ENCODE measurements around the gene PTPRQ. TPM values are rescaled to one million over a fixed set of nuclear protein-coding genes. Genes with fewer than 3 reads are reported as not detected.

PTPRQ gene
- total RNA-seq, 2 donors from 2014 or later: 11.9 to 17.6 TPM

DNA sequence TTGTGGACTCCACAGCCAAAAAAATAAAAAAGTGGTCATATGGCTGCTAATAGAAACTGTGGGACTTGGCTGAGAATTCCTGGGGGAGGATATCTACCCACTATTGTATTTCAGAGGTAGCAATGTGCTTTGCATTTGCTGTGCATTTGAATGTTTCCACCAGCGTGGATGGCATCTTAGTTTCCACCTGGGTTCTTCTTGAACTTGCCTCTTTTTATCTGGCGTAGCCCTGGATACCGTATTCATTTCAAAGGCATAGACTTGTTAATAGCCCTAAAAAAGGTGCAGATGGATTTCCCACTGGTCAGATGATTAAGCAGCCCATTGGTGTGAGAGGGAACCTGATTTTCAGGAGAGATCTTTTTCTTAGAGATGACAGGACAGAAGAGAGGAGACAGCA lies 270.8 kb downstream of the PTPRQ start:
- Histone ChIP-seq H3K9me3 (no peaks in the 10 kb centered on the region), H3K4me1 (peaks cover 0 to 3% of the 10 kb centered on the region in 2 donors), H3K27ac (no peak overlapping the region), H3K4me3 (no peak overlapping the region), H3K36me3 (no peaks in the 10 kb centered on the region), H3K27me3 (no peaks in the 10 kb centered on the region)
- no peak for DNase-seq (ENCODE audit: low spot score)
- TF ChIP-seq, protein P1, sequence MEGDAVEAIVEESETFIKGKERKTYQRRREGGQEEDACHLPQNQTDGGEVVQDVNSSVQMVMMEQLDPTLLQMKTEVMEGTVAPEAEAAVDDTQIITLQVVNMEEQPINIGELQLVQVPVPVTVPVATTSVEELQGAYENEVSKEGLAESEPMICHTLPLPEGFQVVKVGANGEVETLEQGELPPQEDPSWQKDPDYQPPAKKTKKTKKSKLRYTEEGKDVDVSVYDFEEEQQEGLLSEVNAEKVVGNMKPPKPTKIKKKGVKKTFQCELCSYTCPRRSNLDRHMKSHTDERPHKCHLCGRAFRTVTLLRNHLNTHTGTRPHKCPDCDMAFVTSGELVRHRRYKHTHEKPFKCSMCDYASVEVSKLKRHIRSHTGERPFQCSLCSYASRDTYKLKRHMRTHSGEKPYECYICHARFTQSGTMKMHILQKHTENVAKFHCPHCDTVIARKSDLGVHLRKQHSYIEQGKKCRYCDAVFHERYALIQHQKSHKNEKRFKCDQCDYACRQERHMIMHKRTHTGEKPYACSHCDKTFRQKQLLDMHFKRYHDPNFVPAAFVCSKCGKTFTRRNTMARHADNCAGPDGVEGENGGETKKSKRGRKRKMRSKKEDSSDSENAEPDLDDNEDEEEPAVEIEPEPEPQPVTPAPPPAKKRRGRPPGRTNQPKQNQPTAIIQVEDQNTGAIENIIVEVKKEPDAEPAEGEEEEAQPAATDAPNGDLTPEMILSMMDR (IDR thresholded peaks at IDR 0.05): no peak

DNA sequence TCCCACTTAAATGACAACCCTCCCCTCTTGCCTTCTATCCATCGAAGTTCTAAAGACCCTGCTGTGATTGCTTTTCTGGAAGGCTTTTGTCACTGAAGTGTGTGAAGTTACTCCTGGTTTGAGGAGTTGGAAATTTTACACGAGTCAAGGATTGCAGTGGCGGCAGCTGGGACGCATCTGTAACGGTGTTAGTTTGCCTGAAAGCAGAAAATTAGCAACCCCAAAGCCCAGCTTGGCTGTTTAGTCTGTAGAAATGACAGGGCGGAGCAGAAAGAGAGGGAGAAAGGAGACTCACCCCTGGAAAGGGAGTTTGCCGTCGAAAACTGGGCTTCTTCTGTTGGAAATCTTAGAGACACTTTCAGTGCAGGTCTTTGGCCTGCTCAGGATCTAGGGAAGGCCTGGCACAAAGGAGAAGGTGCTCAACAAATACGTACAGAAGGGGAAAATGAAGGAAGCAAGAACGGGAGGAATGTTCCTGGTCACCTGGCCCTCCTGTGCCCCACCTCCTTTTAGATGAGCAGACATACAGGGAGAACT lies 271.7 kb downstream of the PTPRQ start:
- no peak overlapping the region for H3K27ac ChIP-seq
- DNase-seq (ENCODE audit: low spot score): no peak
- TF ChIP-seq, protein P1 (IDR thresholded peaks at IDR 0.05): no peak
- no peaks in the 10 kb centered on the region for H3K27me3 ChIP-seq
- H3K4me3 ChIP-seq: no peak overlapping the region
- H3K9me3 ChIP-seq: no peaks in the 10 kb centered on the region
- H3K36me3 ChIP-seq: no peaks in the 10 kb centered on the region
- H3K4me1 ChIP-seq: peaks cover 0 to 3% of the 10 kb centered on the region in 2 donors

DNA sequence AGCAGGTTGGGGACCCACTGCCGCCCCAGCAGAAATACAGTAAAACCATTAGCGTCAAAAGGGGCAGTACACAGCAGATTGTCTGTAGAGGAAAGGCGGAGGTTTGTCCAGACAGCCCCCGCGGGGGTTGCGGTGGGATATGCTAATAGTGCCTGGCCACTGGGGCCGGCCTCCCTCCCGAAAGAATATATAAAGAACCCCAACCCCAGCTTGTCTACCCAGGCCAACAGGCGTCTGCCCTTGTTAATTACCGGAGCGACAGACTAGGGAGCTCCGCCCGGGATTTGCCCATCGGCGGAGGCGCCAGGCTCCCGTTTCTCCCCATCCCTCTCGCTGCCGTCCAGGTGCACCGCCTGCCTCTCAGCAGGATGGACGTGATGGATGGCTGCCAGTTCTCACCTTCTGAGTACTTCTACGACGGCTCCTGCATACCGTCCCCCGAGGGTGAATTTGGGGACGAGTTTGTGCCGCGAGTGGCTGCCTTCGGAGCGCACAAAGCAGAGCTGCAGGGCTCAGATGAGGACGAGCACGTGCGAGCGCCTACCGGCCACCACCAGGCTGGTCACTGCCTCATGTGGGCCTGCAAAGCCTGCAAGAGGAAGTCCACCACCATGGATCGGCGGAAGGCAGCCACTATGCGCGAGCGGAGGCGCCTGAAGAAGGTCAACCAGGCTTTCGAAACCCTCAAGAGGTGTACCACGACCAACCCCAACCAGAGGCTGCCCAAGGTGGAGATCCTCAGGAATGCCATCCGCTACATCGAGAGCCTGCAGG lies 272.8 kb downstream of the PTPRQ start, which contains the start of gene MYF5:
Gene MYF5, plus strand, starts transcription at position 217 of the 774 bp plus-strand sequence. Its CDS starts 152 bp downstream, at position 369.
- Histone ChIP-seq H3K27me3 (no peaks in the 10 kb centered on the region), H3K36me3 (no peaks in the 10 kb centered on the region)
- no peak for DNase-seq (ENCODE audit: low spot score)

DNA sequence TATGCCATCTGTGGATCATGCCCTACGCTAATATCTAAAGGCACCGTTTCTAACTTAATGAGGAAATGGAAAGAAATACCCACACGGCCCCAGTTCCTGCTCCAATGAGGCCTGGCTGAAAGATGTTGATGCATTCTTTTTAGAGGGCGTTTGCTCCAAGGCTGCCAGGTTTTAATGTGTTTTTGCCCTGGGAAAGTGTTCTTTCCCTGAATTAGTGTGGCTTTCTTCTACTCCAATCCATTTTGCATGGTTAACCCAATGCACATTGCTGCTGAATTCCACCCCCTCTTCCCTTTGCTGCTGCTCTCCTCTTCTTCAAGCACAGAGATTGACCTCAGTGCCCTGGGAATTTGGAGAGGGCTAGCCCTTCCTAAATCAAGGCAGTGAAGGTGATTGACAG lies 273.8 kb downstream of the PTPRQ start:
- Histone ChIP-seq H3K9me3 (no peaks in the 10 kb centered on the region), H3K4me3 (no peak overlapping the region), H3K36me3 (no peaks in the 10 kb centered on the region), H3K27ac (no peak overlapping the region), H3K4me1 (peaks cover 0 to 3% of the 10 kb centered on the region in 2 donors), H3K27me3 (no peaks in the 10 kb centered on the region)
- no peak for DNase-seq (ENCODE audit: low spot score)
- TF ChIP-seq, protein P1 (IDR thresholded peaks at IDR 0.05): no peak

More for the DNA sequence above, 272.8 kb downstream of the PTPRQ start, which contains the start of gene MYF5:
- Histone ChIP-seq H3K4me1 (peaks cover 0 to 3% of the 10 kb centered on the region in 2 donors), H3K9me3 (no peaks in the 10 kb centered on the region), H3K4me3 (no peak within 1 kb of the TSS), H3K27ac (no peak within 1 kb of the TSS)
- TF ChIP-seq, protein P1 (IDR thresholded peaks at IDR 0.05): no peak

DNA sequence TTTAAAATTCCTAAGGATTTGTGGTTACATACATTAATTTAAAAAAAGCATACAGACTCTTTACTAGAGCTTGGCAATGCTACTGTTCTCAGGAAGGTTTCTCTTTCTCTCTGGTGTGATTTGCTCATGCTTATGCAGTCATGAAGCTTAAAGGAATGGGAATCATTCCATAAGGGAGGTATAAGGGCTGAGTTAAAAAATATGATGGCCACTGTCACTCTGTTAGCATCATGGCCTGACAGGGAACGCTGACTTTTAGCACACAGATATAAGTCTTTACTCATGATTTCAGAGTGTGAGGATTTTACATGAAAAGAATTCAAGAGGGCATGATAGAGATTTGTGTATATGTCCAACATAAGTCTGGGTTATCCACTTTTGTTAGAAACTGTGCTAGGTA lies 276.5 kb downstream of the PTPRQ start:
- no peak overlapping the region for H3K4me3 ChIP-seq
- TF ChIP-seq, protein P1 (IDR thresholded peaks at IDR 0.05): no peak
- no peak for DNase-seq (ENCODE audit: low spot score)
- no peak overlapping the region for H3K27ac ChIP-seq
- no peaks in the 10 kb centered on the region for H3K4me1 ChIP-seq
- no peaks in the 10 kb centered on the region for H3K9me3 ChIP-seq
- no peaks in the 10 kb centered on the region for H3K27me3 ChIP-seq
- no peaks in the 10 kb centered on the region for H3K36me3 ChIP-seq
